HCT116 (cell line): ENCODE data around the gene ATOH8.

Source experiments
- JUND ChIP-seq: IDR thresholded peaks from 2 replicates; pipeline ENCODE4 v1.6.1; 2012
- POLR2A ChIP-seq: IDR thresholded peaks from 2 replicates; pipeline ENCODE4 v1.7.0; 2011; ENCODE audit warnings: borderline replicate concordance; ENCODE audit not compliant: insufficient read depth, insufficient read length; ENCODE audit errors: extremely low read depth
- POLR2AphosphoS5 ChIP-seq: IDR thresholded peaks from 2 replicates; pipeline ENCODE4 v1.6.1; 2011; ENCODE audit warnings: mild to moderate bottlenecking, low read depth, low read length, moderate library complexity
- SRF ChIP-seq: IDR thresholded peaks from 2 replicates; pipeline ENCODE4 v1.6.1; 2012; ENCODE audit warnings: low read depth
- TF ChIP-seq, protein P1 (sequence below), 3 experiments: fragments of 200-600 bp in 1 of 3; sonication (generic) in 1 of 3; IDR thresholded peaks in 2 of 3; conservative IDR thresholded peaks in 1 of 3; 2 replicates each; pipeline ENCODE4 v1.5.1; 2012 to 2017; ENCODE audit warnings: low read depth in 2 of 3, low read length in 2 of 3, antibody characterized with exemption in 1 of 3, borderline replicate concordance in 1 of 3, control low read depth in 1 of 3, mild to moderate bottlenecking in 1 of 3, mixed read lengths in 1 of 3, mixed run types in 1 of 3, moderate library complexity in 1 of 3; ENCODE audit not compliant: insufficient read depth in 1 of 3

DNA sequence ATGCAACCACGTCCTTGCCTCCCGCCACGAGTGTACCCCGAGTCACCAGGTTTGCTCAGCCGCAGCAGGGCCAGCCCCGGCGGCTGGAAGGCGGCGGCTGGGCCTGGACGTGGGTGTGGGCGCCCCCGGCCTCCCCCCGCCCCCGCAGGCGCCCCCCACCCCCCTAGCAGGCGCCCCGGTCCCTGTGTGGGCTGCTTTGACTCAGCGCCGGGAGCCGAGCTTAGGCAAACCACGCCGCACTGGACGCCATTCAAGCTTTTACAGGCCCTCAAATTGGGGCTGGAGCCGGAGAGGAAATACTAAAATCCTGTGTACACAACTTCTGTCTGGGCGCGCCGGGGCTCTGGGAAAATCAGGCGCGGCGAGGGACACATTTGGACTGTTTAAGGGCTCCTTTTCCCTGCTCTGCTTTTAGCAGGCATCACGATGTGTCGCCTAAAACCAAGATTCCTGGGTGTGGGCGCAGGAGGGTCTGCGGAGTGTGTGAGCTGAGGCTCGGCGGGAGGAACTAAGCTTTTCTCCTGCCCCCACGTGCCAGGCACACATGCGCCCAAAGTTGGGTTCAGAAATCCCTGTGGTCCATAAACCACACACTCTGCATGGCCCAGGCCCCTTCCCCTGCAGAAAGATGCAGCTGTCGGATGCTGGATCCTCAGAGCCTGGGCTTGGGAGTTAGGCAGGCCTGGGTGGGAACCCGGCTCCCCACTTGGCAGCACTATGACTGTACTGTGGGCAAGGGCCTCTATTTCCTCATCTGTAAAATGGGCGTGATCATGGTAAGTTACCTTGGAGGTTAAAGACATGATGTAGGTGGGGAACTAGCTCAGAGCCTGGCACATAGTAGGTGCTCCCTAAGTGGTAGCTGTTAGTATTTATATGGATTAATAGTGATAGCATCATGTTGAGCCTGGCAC, 57.6 kb downstream of the ATOH8 start:
- TF ChIP-seq POLR2A (no peak), SRF (no peak), POLR2AphosphoS5 (no peak), JUND (no peak)
- TF ChIP-seq, protein P1, sequence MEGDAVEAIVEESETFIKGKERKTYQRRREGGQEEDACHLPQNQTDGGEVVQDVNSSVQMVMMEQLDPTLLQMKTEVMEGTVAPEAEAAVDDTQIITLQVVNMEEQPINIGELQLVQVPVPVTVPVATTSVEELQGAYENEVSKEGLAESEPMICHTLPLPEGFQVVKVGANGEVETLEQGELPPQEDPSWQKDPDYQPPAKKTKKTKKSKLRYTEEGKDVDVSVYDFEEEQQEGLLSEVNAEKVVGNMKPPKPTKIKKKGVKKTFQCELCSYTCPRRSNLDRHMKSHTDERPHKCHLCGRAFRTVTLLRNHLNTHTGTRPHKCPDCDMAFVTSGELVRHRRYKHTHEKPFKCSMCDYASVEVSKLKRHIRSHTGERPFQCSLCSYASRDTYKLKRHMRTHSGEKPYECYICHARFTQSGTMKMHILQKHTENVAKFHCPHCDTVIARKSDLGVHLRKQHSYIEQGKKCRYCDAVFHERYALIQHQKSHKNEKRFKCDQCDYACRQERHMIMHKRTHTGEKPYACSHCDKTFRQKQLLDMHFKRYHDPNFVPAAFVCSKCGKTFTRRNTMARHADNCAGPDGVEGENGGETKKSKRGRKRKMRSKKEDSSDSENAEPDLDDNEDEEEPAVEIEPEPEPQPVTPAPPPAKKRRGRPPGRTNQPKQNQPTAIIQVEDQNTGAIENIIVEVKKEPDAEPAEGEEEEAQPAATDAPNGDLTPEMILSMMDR (IDR thresholded peaks at IDR 0.05 in 2 of 3, conservative IDR thresholded peaks at IDR 0.05 in 1 of 3; ENCODE audit: borderline replicate concordance in 1 of 3, insufficient read depth in 1 of 3, low read depth in 2 of 3, low read length in 2 of 3), result no peak
